Keratinocyte (primary cell): ENCODE measurements around the gene ECHS1. TPM values are rescaled to one million over a fixed set of nuclear protein-coding genes. Genes with fewer than 3 reads are reported as not detected.

ENCODE experiments used
- DNase-seq: peaks from one replicate; pipeline ENCODE4 v3.0.0-alpha.2; 2011; ENCODE audit warnings: low read depth, missing footprints, low spot score
- FAIRE-seq: peaks from 2 replicates; lab custom pipeline; 2011; peaks lifted over from hg19 to GRCh38; lab: Jason Lieb, UNC
- H2AFZ ChIP-seq: 2 replicates; pipeline ENCODE4 v1.6.0; 2012; ENCODE audit warnings: low read length, control low read depth, inconsistent platforms; ENCODE audit not compliant: control insufficient read depth
- H3K27ac ChIP-seq: 2 replicates; pipeline ENCODE4 v1.5.1; 2011; ENCODE audit warnings: low read length; ENCODE audit not compliant: control insufficient read depth, insufficient read depth
- H3K27me3 ChIP-seq: 3 replicates; pipeline ENCODE4 v1.6.0; 2011; ENCODE audit warnings: low read length; ENCODE audit not compliant: control insufficient read depth, insufficient read depth; ENCODE audit errors: extremely low read depth
- H3K36me3 ChIP-seq, 2 experiments: 2 replicates in 1 of 2; 3 replicates in 1 of 2; pipeline ENCODE4 v1.5.1; 2011; ENCODE audit warnings: low read length in 2 of 2, mild to moderate bottlenecking in 1 of 2; ENCODE audit not compliant: control insufficient read depth in 2 of 2, insufficient read depth in 2 of 2; ENCODE audit errors: extremely low read depth in 1 of 2
- H3K4me1 ChIP-seq: 3 replicates; pipeline ENCODE4 v1.5.1; 2011; ENCODE audit warnings: low read length; ENCODE audit not compliant: control insufficient read depth, insufficient read depth; ENCODE audit errors: extremely low read depth
- H3K4me2 ChIP-seq: 3 replicates; pipeline ENCODE4 v1.6.0; 2011; ENCODE audit warnings: low read depth, low read length; ENCODE audit not compliant: control insufficient read depth, insufficient read depth; ENCODE audit errors: extremely low read depth
- H3K4me3 ChIP-seq, 3 experiments: fragments of 200-600 bp in 1 of 3; sonication (generic) in 1 of 3; 2 replicates in 2 of 3; 3 replicates in 1 of 3; pipeline ENCODE4 v1.5.1; 2011 to 2016; ENCODE audit warnings: low read length in 3 of 3, mild to moderate bottlenecking in 3 of 3, control low read depth in 2 of 3, inconsistent platforms in 1 of 3, low read depth in 1 of 3, mixed read lengths in 1 of 3, mixed run types in 1 of 3, moderate library complexity in 1 of 3; ENCODE audit not compliant: control insufficient read depth in 2 of 3, insufficient read depth in 2 of 3; ENCODE audit errors: extremely low read depth in 1 of 3
- H3K79me2 ChIP-seq: 2 replicates; pipeline ENCODE4 v1.6.0; 2012; ENCODE audit warnings: low read length; ENCODE audit not compliant: control insufficient read depth, insufficient read depth
- H3K9ac ChIP-seq: 3 replicates; pipeline ENCODE4 v1.6.0; 2011; ENCODE audit warnings: low read length; ENCODE audit not compliant: control insufficient read depth, insufficient read depth; ENCODE audit errors: extremely low read depth
- H3K9me1 ChIP-seq: 3 replicates; pipeline ENCODE4 v1.6.0; 2011; ENCODE audit warnings: low read length; ENCODE audit not compliant: control insufficient read depth, insufficient read depth; ENCODE audit errors: extremely low read depth
- H3K9me3 ChIP-seq: 2 replicates; pipeline ENCODE4 v1.5.1; 2012; ENCODE audit warnings: low read depth, low read length; ENCODE audit not compliant: control insufficient read depth
- H4K20me1 ChIP-seq: 3 replicates; pipeline ENCODE4 v1.6.0; 2011; ENCODE audit warnings: low read length; ENCODE audit not compliant: control insufficient read depth, insufficient read depth; ENCODE audit errors: extremely low read depth
- EZH2 ChIP-seq: IDR thresholded peaks from one replicate; pipeline ENCODE4 v1.6.1; 2012; ENCODE audit warnings: inconsistent platforms, mild to moderate bottlenecking, low read length, moderate library complexity
- dilution Hi-C: fragments of 300-500 bp; cut with MboI; formaldehyde crosslinking; loops from one replicate; pipeline ENCODE4 v1.7.0; 2020; ENCODE audit warnings: low sequenced_read_pairs; ENCODE audit not compliant: extremely low pct_ligation_motif_present
- polyA plus RNA-seq, 5 experiments: library from polyadenylated mRNA; depleted of rRNA in 3 of 5; stranded (reverse) in 3 of 5; stranded (forward) in 1 of 5; unstranded in 1 of 5; fragments of >200 nt; gene quantifications; 1 replicate in 1 of 5; 2 replicates in 3 of 5; 3 replicates in 1 of 5; pipeline versions ENCODE4 v1.2.1 to v1.2.3, GENCODE V29; 2011 to 2012; ENCODE audit warnings: missing spikeins in 2 of 5, low read depth in 1 of 5, low replicate concordance in 1 of 5
- TF ChIP-seq, protein P1 (sequence below), 3 experiments: IDR thresholded peaks in 1 of 3; conservative IDR thresholded peaks in 1 of 3; optimal IDR thresholded peaks in 1 of 3; 2 replicates in 2 of 3; 3 replicates in 1 of 3; pipeline versions ENCODE3 to v1.5.1; 2011; ENCODE audit warnings: low read length in 3 of 3, mild to moderate bottlenecking in 3 of 3, moderate library complexity in 2 of 3, control low read depth in 1 of 3, inconsistent platforms in 1 of 3; ENCODE audit not compliant: insufficient read depth in 2 of 3; ENCODE audit errors: extremely low read depth in 1 of 3

The ECHS1 gene
- polyA plus RNA-seq, 1 donor (not counting 4 experiments of a cell fraction or from before 2014, with no cell fraction given) = 27.1 TPM

DNA sequence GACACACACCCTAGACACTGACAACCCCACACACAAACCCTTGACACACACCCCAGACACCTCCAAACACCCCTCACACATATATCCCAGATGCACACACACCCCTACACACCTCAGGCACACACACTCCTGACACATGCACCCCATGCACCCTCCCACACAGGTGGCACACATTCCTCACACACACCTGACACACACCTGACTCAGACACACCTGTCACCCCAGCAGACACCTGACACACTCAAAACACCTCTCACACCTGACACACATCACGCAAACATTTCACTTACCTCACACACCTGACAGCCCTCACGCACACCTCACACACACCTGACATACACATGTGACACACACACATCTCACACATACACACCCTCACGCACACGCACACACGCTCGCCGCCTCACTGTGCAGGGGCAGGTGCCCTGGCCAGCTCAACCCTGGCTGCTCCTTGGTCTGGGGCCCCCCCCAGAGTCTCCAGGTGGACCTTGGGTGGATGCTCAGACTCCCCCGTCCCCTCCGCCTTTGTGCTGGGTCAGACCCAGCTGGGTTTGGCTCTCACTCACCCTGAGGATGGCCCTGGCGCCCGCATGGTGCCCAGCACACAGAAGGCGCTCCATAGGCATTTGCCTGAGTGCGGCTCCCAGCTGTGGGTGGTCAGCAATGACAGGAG is 33.3 kb downstream of the ECHS1 start:
- Histone ChIP-seq H2AFZ (no peak overlapping the region), H3K4me3 (no peak overlapping the region), H4K20me1 (no peaks in the 10 kb centered on the region), H3K27me3 (peaks cover 36% of the 10 kb centered on the region), H3K27ac (no peak overlapping the region), H3K36me3 (no peaks in the 10 kb centered on the region), H3K4me1 (no peaks in the 10 kb centered on the region), H3K9me3 (no peaks in the 10 kb centered on the region), H3K9me1 (no peaks in the 10 kb centered on the region), H3K79me2 (no peaks in the 10 kb centered on the region), H3K4me2 (no peak overlapping the region), H3K9ac (no peak overlapping the region)
- DNase-seq (no peak), FAIRE-seq (no peak)
- dilution Hi-C loops = no loop called here
- TF ChIP-seq, protein P1, sequence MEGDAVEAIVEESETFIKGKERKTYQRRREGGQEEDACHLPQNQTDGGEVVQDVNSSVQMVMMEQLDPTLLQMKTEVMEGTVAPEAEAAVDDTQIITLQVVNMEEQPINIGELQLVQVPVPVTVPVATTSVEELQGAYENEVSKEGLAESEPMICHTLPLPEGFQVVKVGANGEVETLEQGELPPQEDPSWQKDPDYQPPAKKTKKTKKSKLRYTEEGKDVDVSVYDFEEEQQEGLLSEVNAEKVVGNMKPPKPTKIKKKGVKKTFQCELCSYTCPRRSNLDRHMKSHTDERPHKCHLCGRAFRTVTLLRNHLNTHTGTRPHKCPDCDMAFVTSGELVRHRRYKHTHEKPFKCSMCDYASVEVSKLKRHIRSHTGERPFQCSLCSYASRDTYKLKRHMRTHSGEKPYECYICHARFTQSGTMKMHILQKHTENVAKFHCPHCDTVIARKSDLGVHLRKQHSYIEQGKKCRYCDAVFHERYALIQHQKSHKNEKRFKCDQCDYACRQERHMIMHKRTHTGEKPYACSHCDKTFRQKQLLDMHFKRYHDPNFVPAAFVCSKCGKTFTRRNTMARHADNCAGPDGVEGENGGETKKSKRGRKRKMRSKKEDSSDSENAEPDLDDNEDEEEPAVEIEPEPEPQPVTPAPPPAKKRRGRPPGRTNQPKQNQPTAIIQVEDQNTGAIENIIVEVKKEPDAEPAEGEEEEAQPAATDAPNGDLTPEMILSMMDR (optimal IDR thresholded peaks at IDR 0.05 in 1 of 3, IDR thresholded peaks at IDR 0.05 in 1 of 3, conservative IDR thresholded peaks at IDR 0.05 in 1 of 3; ENCODE audit: extremely low read depth in 1 of 3, insufficient read depth in 2 of 3, low read length in 3 of 3) = no peak
- no peak for TF ChIP-seq EZH2

DNA sequence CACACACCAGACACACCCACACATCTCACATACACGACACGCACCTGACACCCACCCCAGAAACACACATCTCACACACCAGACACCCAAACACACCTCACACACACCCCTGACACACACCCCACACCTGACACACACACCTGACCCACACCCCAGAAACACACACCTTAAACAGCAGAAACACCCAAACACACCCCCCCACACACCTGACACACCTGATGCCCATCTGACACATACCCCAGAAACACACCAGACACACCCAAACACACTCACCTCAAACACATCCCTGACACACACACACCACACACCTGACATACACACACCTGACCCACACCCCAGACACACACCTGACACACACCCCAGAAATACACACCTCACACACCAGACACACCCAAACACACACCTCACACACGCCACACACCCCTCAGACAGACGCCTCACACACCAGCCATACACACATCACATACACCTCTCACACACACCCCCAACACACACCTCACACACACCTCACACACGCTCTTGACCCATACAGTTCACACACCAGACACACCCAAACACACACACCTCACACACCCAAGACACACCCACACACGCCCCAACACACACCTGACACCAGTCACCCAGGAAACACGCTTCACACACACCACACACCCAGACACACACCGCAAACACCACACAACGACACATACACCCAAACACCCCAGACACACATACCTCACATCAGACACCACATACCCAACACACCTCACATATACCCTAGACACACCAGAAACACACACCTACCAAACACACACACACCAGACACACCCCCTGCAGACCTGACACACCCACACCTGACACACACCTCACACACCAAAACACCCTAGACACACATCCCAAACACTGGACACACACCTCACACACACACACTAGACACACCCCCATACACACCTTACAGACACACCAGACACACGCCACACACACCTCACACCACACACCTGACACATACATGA is 34.8 kb downstream of the ECHS1 start:
- Histone ChIP-seq H3K9me1 (no peaks in the 10 kb centered on the region), H3K27ac (no peak overlapping the region), H3K36me3 (no peaks in the 10 kb centered on the region), H3K4me1 (no peaks in the 10 kb centered on the region), H3K9me3 (no peaks in the 10 kb centered on the region), H2AFZ (no peak overlapping the region), H3K27me3 (peaks cover 45% of the 10 kb centered on the region), H4K20me1 (no peaks in the 10 kb centered on the region), H3K4me2 (no peak overlapping the region), H3K79me2 (no peaks in the 10 kb centered on the region), H3K9ac (no peak overlapping the region), H3K4me3 (no peak overlapping the region)
- no peak for FAIRE-seq
- dilution Hi-C loops = no loop called here
- TF ChIP-seq EZH2 = no peak
- no peak for DNase-seq
